HCT116 (cell line): ENCODE data around the gene ZNF529. TPM values are rescaled to one million over a fixed set of nuclear protein-coding genes. Genes with fewer than 3 reads are reported as not detected.

ENCODE experiments used
- ATAC-seq: fragments of 200-7000 bp; cut with Tn5 transposase; 2 replicates; pipeline ENCODE4 v1.9.1; 2020; ENCODE audit warnings: mild to moderate bottlenecking, moderate library complexity
- BruUV-seq: library from RNA; stranded (reverse); fragments of 400-500 nt; replicated peaks from 2 replicates; lab custom pipeline; 2021; lab: Mats Ljungman, UMichigan
- CTCF ChIA-PET: fragments of 300-600 bp; sonication (Branson Sonifier 250); formaldehyde crosslinking; loops from one replicate; lab custom pipeline; 2021; ENCODE audit warnings: antibody characterized with exemption; lab: Charles Lee
- POLR2A ChIA-PET: fragments of 300-600, 350-600 bp; sonication (Branson Sonifier 250); formaldehyde crosslinking; loops from one replicate; lab custom pipeline; 2021; ENCODE audit warnings: antibody characterized with exemption; lab: Charles Lee
- RAD21 ChIA-PET, 2 experiments: fragments of 300-600 bp; sonication (Branson Sonifier 250); formaldehyde crosslinking; loops; one replicate each; lab custom pipeline; 2023; ENCODE audit warnings: low total read pairs in 2 of 2; ENCODE audit not compliant: uncharacterized antibody in 2 of 2, unreplicated experiment in 2 of 2, low non-redundant PET in 1 of 2; lab: Charles Lee
- DNase-seq: peaks from one replicate; pipeline ENCODE4 v3.0.0-alpha.2; 2010; ENCODE audit warnings: low read depth, low spot score
- H2AFZ ChIP-seq: fragments of 200-600 bp; shearing (Covaris generic), sonication (generic); 2 replicates; pipeline ENCODE4 v1.6.1; 2017; ENCODE audit warnings: low read depth, mixed run types, mixed read lengths, antibody characterized with exemption, low read length; ENCODE audit not compliant: poor library complexity, severe bottlenecking
- H3K27ac ChIP-seq: 2 replicates; pipeline ENCODE4 v1.5.1; 2012; ENCODE audit warnings: low read depth, low read length
- H3K27me3 ChIP-seq: fragments of 200-600 bp; sonication (generic); 2 replicates; pipeline ENCODE4 v1.6.1; 2016; ENCODE audit warnings: mixed run types, low read length, mixed read lengths; ENCODE audit not compliant: insufficient read depth
- H3K36me3 ChIP-seq, 2 experiments: fragments of 200-500 bp in 1 of 2; fragments of 200-600 bp in 1 of 2; sonication (Bioruptor generic) in 1 of 2; sonication (generic) in 1 of 2; 2 replicates each; pipeline versions ENCODE4 v1.5.1 to v1.6.1; 2014 to 2016; ENCODE audit warnings: low read length in 2 of 2, inconsistent platforms in 1 of 2, mixed read lengths in 1 of 2, mixed run types in 1 of 2; ENCODE audit not compliant: insufficient read depth in 2 of 2, control insufficient read depth in 1 of 2
- H3K4me1 ChIP-seq, 2 experiments: fragments of 200-600 bp in 1 of 2; sonication (generic) in 1 of 2; 2 replicates each; pipeline versions ENCODE4 v1.5.1 to v1.6.1; 2012 to 2017; ENCODE audit warnings: low read length in 2 of 2, inconsistent platforms in 1 of 2, mild to moderate bottlenecking in 1 of 2, mixed read lengths in 1 of 2, mixed run types in 1 of 2, moderate library complexity in 1 of 2; ENCODE audit not compliant: insufficient read depth in 2 of 2, control insufficient read depth in 1 of 2
- H3K4me2 ChIP-seq: fragments of 200-600 bp; sonication (generic); 2 replicates; pipeline ENCODE4 v1.6.1; 2017; ENCODE audit warnings: mixed run types, low read length, mixed read lengths
- H3K4me3 ChIP-seq, 2 experiments: fragments of 200-600 bp in 1 of 2; sonication (generic) in 1 of 2; replicated peaks in 1 of 2; 2 replicates each; pipeline ENCODE4 v1.5.1; 2011 to 2016; ENCODE audit warnings: low read length in 2 of 2, control low read depth in 1 of 2, low read depth in 1 of 2, mild to moderate bottlenecking in 1 of 2, mixed read lengths in 1 of 2, mixed run types in 1 of 2
- H3K79me2 ChIP-seq: fragments of 200-600 bp; sonication (generic); 2 replicates; pipeline ENCODE4 v1.6.1; 2017; ENCODE audit warnings: mild to moderate bottlenecking, mixed run types, low read length, moderate library complexity, mixed read lengths; ENCODE audit not compliant: insufficient read depth
- H3K9ac ChIP-seq: fragments of 200-600 bp; sonication (generic); 2 replicates; pipeline ENCODE4 v1.6.1; 2016; ENCODE audit warnings: low read length, mixed read lengths
- H3K9me2 ChIP-seq: fragments of 200-600 bp; sonication (generic), shearing (Covaris generic); 2 replicates; pipeline ENCODE4 v1.6.1; 2017; ENCODE audit warnings: mixed run types, mild to moderate bottlenecking, moderate library complexity; ENCODE audit not compliant: insufficient read depth
- H3K9me3 ChIP-seq, 2 experiments: fragments of 200-500 bp in 1 of 2; fragments of 200-600 bp in 1 of 2; sonication (Bioruptor generic) in 1 of 2; sonication (generic) in 1 of 2; 2 replicates each; pipeline ENCODE4 v1.6.1; 2014 to 2017; ENCODE audit warnings: low read length in 2 of 2, mixed read lengths in 2 of 2, inconsistent platforms in 1 of 2, low read depth in 1 of 2, mild to moderate bottlenecking in 1 of 2, mixed run types in 1 of 2, moderate library complexity in 1 of 2; ENCODE audit not compliant: control insufficient read depth in 1 of 2, insufficient read depth in 1 of 2
- H4K20me1 ChIP-seq: fragments of 200-600 bp; sonication (generic), shearing (Covaris generic); 2 replicates; pipeline ENCODE4 v1.6.1; 2017; ENCODE audit warnings: mixed run types, mild to moderate bottlenecking, moderate library complexity; ENCODE audit not compliant: insufficient read depth
- EGR1 ChIP-seq: IDR thresholded peaks from 2 replicates; pipeline ENCODE4 v1.6.1; 2012; ENCODE audit warnings: low read depth
- EZH2phosphoT487 ChIP-seq: fragments of 200-600 bp; IDR thresholded peaks from 2 replicates; pipeline ENCODE4 v1.6.1; 2018; ENCODE audit warnings: antibody characterized with exemption, borderline replicate concordance
- FOSL1 ChIP-seq: IDR thresholded peaks from 2 replicates; pipeline ENCODE4 v1.6.1; 2012; ENCODE audit warnings: low read depth
- JUND ChIP-seq: IDR thresholded peaks from 2 replicates; pipeline ENCODE4 v1.6.1; 2012
- POLR2AphosphoS5 ChIP-seq: IDR thresholded peaks from 2 replicates; pipeline ENCODE4 v1.6.1; 2011; ENCODE audit warnings: mild to moderate bottlenecking, low read depth, low read length, moderate library complexity
- SP1 ChIP-seq: IDR thresholded peaks from 2 replicates; pipeline ENCODE4 v1.6.1; 2012; ENCODE audit warnings: low read depth
- YY1 ChIP-seq: IDR thresholded peaks from 2 replicates; pipeline ENCODE4 v1.6.1; 2011; ENCODE audit warnings: low read length, low read depth, moderate library complexity, mild to moderate bottlenecking; ENCODE audit not compliant: insufficient replicate concordance; ENCODE audit errors: extremely low read depth
- ZNF274 ChIP-seq: fragments of 200-500 bp; sonication (Bioruptor generic); IDR thresholded peaks from 2 replicates; pipeline ENCODE4 v1.6.1; 2014; ENCODE audit warnings: mild to moderate bottlenecking, low read depth, low read length, inconsistent platforms
- intact Hi-C: fragments of 100-400 bp; cut with micrococcal nuclease; formaldehyde crosslinking; loops from 2 replicates; pipeline ENCODE4 v1.10.0; 2022
- total RNA-seq: library from RNA; stranded (reverse); gene quantifications from one replicate; pipeline ENCODE4 v1.2.1, GENCODE V29; 2021; ENCODE audit not compliant: unreplicated experiment
- TF ChIP-seq, protein P1 (sequence below): IDR thresholded peaks from 2 replicates; pipeline ENCODE4 v1.6.1; 2011; ENCODE audit warnings: mild to moderate bottlenecking, low read length, moderate library complexity; ENCODE audit not compliant: insufficient replicate concordance; ENCODE audit errors: extremely low read depth
- TF ChIP-seq, protein P2 (sequence below): IDR thresholded peaks from 2 replicates; pipeline ENCODE4 v1.6.1; 2012
- TF ChIP-seq, protein P3 (sequence below): IDR thresholded peaks from 2 replicates; pipeline ENCODE4 v1.6.1; 2012; ENCODE audit warnings: low read depth

ZNF529 gene
- total RNA-seq, 1 experiment from 2014 or later = 0.30 TPM

DNA sequence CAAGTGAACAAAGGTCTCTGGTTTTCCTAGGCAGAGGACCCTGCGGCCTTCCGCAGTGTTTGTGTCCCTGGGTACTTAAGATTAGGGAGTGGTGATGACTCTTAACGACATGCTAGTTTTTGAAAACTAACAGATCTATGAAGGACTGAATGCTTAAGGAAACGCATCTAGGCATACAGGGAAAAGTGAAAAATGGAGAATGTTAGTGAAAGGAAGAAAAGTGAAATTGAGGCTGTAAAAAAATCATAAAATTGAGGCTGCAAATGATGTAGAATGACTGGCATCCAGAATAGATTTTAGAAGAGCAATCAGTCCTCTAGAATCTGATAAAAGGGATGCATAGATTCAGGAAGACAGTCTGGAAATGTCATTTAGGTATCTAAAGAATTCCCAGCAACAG lies 48.5 kb downstream of the ZNF529 start (continued):
- TF ChIP-seq, protein P1, sequence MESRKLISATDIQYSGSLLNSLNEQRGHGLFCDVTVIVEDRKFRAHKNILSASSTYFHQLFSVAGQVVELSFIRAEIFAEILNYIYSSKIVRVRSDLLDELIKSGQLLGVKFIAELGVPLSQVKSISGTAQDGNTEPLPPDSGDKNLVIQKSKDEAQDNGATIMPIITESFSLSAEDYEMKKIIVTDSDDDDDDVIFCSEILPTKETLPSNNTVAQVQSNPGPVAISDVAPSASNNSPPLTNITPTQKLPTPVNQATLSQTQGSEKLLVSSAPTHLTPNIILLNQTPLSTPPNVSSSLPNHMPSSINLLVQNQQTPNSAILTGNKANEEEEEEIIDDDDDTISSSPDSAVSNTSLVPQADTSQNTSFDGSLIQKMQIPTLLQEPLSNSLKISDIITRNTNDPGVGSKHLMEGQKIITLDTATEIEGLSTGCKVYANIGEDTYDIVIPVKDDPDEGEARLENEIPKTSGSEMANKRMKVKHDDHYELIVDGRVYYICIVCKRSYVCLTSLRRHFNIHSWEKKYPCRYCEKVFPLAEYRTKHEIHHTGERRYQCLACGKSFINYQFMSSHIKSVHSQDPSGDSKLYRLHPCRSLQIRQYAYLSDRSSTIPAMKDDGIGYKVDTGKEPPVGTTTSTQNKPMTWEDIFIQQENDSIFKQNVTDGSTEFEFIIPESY = no peak
- TF ChIP-seq FOSL1 = no peak
- TF ChIP-seq, protein P2, sequence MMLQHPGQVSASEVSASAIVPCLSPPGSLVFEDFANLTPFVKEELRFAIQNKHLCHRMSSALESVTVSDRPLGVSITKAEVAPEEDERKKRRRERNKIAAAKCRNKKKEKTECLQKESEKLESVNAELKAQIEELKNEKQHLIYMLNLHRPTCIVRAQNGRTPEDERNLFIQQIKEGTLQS = no peak
- no peak for TF ChIP-seq EGR1

DNA sequence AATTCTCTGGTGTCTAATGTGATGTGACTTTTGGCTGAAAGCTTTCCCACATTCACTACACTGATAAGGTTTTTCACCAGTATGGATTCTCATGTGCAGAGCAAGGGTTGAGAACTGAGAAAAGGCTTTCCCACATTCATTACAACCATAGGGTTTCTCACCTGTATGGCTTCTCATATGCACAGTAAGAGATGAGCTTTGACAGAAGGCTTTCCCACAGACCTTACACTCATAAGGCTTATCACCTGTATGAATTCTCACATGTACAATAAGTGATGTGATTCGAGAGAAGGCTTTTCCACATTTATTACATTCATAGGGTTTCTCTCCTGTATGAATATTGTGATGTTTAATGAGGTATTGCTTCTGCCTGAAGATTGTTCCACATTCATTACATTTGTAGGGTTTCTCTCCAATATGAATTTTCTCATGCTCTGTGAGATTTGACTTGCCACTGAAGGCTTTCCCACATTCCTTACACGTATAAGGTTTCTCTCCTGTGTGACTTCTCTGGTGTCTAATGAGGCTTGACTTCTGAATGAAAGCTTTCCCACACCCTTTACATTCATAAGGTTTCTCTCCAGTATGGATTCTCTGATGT lies 59.0 kb downstream of the ZNF529 start:
- RAD21 ChIA-PET = no interaction called here
- no TSS peak for BruUV-seq
- no peak overlapping the region for H2AFZ ChIP-seq
- H3K27ac ChIP-seq = no peak overlapping the region
- POLR2A ChIA-PET = no interaction called here
- CTCF ChIA-PET = no interaction called here
- ATAC-seq (no peak), DNase-seq (no peak)
- intact Hi-C loops = no loop called here
- H3K79me2 ChIP-seq = no peaks in the 10 kb centered on the region
- no peak overlapping the region for H3K9ac ChIP-seq
- no peaks in the 10 kb centered on the region for H3K9me2 ChIP-seq
- H3K36me3 ChIP-seq = no peaks in the 10 kb centered on the region
- H3K4me1 ChIP-seq = no peaks in the 10 kb centered on the region
- no peaks in the 10 kb centered on the region for H3K27me3 ChIP-seq
- no peaks in the 10 kb centered on the region for H4K20me1 ChIP-seq
- no peak overlapping the region for H3K4me3 ChIP-seq
- H3K9me3 ChIP-seq = peaks cover 9 to 21% of the 10 kb centered on the region in 2 experiments; a peak in 2 of 4 replicates
- no peak overlapping the region for H3K4me2 ChIP-seq
- TF ChIP-seq SP1 (no peak), YY1 (no peak), EZH2phosphoT487 (no peak), ZNF274 (no peak), JUND (no peak), POLR2AphosphoS5 (no peak)
- TF ChIP-seq, protein P3, sequence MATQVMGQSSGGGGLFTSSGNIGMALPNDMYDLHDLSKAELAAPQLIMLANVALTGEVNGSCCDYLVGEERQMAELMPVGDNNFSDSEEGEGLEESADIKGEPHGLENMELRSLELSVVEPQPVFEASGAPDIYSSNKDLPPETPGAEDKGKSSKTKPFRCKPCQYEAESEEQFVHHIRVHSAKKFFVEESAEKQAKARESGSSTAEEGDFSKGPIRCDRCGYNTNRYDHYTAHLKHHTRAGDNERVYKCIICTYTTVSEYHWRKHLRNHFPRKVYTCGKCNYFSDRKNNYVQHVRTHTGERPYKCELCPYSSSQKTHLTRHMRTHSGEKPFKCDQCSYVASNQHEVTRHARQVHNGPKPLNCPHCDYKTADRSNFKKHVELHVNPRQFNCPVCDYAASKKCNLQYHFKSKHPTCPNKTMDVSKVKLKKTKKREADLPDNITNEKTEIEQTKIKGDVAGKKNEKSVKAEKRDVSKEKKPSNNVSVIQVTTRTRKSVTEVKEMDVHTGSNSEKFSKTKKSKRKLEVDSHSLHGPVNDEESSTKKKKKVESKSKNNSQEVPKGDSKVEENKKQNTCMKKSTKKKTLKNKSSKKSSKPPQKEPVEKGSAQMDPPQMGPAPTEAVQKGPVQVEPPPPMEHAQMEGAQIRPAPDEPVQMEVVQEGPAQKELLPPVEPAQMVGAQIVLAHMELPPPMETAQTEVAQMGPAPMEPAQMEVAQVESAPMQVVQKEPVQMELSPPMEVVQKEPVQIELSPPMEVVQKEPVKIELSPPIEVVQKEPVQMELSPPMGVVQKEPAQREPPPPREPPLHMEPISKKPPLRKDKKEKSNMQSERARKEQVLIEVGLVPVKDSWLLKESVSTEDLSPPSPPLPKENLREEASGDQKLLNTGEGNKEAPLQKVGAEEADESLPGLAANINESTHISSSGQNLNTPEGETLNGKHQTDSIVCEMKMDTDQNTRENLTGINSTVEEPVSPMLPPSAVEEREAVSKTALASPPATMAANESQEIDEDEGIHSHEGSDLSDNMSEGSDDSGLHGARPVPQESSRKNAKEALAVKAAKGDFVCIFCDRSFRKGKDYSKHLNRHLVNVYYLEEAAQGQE = no peak
- TF ChIP-seq, all 23 proteins: peak for 0
